ENCODE measurements around the gene ATP2B2. TPM values are rescaled to one million over a fixed set of nuclear protein-coding genes. Genes with fewer than 3 reads are reported as not detected.

ATP2B2 gene
- total RNA-seq, 1 donor from 2014 or later = not detected

DNA sequence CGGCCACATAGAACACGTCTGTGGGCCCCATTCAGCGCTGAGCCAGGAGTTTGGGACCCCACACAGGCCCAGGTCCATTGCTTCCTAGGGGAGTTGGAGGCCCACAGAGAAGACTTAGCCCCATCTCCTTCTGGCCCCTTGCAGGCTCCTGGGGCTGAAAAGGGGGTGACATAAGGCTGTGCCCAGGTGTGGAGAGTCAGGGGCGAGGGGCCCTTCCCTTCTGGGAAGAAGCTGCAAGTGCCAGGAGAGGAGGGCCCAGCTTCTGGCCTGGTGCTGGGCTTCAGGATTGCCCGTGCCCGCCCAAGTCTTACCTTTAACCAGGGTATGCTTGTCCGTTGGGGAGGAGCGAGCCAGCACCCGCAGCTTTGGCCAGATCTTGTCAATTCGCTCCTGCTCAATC lies 155.6 kb downstream of the ATP2B2 start:
- intact Hi-C loops (cut with micrococcal nuclease) = no loop called here

GRCh38 chr3:10348404-10348721 lies 157.0 kb downstream of the ATP2B2 start:
- intact Hi-C loops (cut with micrococcal nuclease) = no loop called here

DNA sequence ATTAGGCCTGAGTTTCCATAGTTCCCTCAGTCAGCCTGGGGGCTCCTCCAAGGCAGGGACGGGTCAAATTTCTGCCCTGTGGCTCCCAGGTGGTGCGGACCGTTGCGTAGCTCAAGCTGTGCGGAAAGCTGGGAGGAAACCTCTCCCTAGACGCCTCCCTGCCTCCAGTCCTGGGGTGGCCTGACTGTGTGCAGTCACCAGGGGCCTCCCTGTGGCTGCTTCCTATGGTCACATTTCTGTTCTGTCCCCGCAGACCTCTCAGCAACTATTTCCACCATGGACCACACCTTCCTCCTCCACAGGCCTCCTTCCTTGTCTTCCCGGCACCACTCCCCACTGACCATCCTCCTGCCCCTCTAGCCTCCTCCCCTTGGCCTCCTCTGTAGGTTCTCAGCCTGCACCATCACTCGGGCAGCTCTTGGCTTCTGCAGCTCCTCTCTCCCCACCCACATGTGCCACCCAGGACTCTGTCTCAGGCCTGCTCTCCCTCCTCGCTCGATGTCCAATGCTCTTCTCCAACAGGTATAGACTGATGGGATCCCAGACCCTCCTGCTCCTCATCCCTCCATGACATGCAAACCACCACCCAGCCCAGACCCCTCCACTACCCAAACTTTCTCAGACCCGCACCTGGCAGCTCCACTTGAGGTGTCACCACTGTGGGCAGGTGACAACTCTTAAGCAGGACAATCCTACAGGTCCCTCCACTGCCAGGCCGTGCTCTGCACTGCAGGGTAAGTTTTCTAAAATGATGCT lies 157.6 kb downstream of the ATP2B2 start:
- intact Hi-C loops (cut with micrococcal nuclease) = no loop called here

DNA sequence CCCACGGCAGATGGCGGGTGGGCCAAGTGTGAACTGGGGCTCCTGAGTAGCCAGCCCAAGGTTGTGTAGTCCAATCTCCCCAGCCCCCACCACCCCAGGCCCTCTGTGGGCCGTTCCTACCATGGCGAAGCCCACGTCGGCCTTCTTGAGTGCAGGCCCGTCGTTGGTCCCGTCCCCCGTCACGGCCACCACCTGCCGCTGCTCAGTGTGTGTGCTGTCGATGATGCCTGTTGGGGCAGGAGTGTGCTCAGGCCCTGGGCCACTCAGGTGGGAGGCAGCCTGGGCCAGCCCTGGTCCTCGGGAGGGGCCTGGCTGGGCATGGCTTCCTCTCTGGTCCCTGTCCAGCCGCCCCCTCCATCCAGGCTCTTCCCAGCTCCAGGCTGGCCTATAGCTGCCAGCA lies 159.5 kb downstream of the ATP2B2 start:
- intact Hi-C loops (cut with micrococcal nuclease) = no loop called here

- intact Hi-C loops (cut with micrococcal nuclease) = loop anchor here (1.0 kb wide), 1 partner anchor 394 kb away; no protein-coding TSS in a partner anchor
Observed at GRCh38 chr3:10344944-10345575, 160.3 kb downstream of the ATP2B2 start.

GRCh38 chr3:10344147-10344943 lies 161.0 kb downstream of the ATP2B2 start:
- intact Hi-C loops (cut with micrococcal nuclease) = loop anchor here (1.0 kb wide), 1 partner anchor 395 kb away; no protein-coding TSS in a partner anchor

- intact Hi-C loops (cut with micrococcal nuclease) = no loop called here
Observed at GRCh38 chr3:10343526-10343925, 161.9 kb downstream of the ATP2B2 start.

DNA sequence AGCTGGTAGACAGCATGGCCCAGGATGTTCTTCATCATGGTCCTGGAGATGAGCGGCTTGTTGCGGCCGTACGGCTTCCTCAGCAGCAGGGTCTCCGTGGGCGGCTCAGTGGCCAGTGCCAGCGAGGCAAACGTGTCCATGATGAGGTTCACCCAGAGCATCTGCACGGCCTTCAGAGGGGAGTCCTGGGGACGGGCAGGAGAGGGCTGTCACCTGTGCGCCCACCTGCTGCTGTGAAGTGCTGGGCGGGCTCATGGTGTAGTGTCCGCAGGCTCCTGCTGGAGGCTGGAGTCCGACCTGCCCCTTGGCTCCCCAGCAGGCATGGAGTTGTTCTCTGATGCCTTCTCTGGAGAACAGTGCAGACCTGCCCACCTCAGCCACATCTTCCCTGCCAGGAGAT lies 162.6 kb downstream of the ATP2B2 start:
- intact Hi-C loops (cut with micrococcal nuclease) = no loop called here

GRCh38 chr3:10341901-10342398 lies 163.4 kb downstream of the ATP2B2 start:
- intact Hi-C loops (cut with micrococcal nuclease) = no loop called here

GRCh38 chr3:10340476-10340875 lies 164.9 kb downstream of the ATP2B2 start:
- intact Hi-C loops (cut with micrococcal nuclease) = no loop called here

DNA sequence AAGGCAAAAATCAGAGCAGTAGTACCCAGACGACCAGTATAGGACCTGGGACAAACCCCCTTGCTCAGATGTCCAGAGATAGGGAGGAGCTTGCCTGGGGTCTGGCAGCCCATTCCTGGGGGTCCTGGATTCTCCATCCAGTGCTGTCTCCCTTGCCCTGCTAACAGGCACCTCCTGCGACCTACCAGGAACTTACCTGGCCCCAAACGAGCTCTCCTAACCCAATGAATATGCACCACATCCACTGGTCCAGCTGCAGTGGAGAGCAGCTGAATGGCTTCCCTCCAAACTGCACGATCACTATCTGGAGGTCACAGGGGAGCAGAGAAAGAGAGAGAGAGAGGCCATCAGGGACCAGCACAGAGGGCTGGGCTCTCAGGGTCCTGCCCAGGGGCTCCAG lies 165.3 kb downstream of the ATP2B2 start:
- intact Hi-C loops (cut with micrococcal nuclease) = no loop called here

DNA sequence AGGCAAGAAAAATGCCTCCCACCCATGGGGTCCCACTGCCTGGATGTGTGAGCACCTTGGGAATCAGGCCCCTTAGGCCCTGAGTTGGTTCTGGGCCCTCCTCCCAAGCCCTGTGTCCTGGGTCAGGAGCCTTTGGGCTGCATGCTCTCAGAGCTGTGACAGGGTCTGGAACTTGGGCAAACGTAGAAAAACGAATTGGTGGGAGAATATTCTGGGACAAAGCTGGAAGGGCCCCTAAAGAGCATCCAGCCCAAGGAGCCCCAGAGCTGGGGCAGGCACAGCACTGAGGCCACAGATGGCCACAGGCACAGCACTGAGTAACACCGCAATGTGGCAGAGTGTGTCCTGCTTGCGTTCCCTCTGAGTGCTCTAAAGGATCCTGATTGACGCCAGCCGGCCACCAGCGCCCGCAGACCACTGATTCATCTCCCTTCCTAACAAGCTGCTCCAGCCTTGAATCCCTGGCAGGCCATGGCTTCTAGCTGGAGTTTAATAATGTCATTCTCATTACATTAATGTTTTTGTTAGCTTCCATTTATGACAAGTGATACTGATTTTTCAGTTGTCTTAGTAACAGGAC lies 165.9 kb downstream of the ATP2B2 start:
- intact Hi-C loops (cut with micrococcal nuclease) = no loop called here

DNA sequence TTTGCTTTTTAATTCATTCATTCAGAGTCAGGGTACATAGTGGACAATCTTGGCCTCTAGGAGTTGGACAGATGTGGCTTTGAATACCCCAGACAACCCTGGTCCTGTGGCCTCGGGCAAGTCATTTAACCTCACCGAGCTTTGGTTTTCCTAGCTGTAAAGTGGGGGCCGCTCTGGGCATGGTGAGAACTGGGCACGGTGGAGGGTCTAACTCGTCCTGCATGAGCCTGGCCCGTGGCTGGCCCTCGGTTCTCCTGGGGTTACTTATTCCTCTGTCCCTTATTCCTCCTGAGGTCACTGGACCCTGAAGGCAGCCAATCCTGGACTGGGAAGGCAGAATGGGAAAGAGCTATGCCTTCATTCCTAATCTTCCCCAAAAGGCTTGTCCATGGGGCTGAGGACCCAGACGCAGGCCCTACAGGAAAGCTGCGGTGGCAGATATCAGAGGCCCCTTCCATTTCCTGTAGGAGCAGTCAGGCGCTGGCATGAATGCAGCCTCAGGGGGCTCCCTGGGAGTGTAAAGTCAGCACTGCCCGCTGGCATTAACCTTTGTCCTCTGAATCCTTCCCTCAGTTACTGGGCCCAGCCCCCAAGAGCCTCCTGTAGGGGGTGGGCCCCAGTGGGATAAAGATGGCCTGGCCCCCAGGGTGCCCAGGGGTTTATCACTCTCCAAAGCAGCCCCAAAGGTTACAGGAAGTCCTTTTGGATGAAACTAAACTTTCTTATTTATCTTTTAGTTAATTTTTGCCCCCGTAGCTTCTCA lies 166.6 kb downstream of the ATP2B2 start:
- intact Hi-C loops (cut with micrococcal nuclease) = no loop called here

GRCh38 chr3:10338164-10338470 lies 167.3 kb downstream of the ATP2B2 start:
- intact Hi-C loops (cut with micrococcal nuclease) = no loop called here

DNA sequence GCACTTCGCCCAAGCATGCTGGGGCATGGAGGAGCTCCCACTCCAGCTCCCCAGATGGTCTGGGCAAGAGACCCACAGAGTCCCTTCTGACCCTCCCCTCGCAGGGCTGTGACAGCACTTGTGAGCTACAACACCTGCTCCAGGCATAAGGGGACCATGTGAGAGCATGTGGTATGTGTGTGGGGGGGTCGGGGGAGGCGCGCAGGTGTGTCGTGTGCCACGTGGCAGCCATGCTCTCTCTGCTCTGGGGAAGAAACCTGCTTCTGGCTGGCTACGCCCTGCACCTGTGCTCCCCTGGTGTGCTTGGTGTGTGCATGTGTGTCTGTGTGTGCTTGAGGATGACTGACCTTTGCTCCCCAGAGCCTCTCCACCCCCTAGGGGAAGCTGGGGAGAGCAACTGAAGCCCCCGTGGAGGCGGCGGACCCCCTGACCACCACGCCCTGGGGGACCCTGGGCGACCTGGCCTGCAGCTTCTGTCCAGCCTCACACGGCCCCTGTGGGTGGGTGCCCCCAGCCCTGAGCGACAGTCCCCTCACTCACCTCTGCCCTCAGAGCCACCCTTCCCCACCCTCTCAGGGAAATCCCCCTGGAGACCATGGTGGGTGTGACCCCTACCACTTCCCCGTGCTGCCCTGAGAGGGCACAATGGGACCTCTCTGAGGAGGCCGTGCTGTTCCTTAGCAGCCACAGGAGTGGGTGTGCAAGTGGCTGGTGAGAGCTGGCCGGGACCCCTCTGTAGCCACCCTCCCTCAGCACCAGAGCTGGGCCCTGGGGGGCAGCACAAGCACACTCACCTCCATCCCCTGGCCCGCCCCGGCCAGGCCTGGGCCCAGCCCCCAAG lies 167.8 kb downstream of the ATP2B2 start:
- intact Hi-C loops (cut with micrococcal nuclease) = no loop called here

DNA sequence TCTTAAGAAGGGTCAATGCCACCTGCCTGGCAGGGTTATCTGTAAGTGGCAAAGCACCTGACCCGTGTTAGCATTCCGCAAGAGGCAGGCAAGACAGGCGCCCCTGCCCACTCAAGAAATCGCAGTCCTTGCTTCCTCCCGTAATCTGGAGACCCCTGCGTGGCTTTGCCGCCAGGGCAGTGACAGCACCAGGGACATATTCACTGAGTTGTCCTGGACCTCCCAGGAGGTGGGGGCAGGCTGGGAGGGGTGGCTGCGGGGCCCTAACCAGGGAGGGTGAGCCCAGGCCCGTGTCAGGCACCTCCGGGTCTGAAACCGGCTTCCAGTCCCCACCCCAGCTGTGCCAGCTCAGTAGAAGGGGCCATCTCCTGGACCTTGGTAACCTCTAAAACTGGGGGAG lies 168.6 kb downstream of the ATP2B2 start:
- intact Hi-C loops (cut with micrococcal nuclease) = no loop called here

DNA sequence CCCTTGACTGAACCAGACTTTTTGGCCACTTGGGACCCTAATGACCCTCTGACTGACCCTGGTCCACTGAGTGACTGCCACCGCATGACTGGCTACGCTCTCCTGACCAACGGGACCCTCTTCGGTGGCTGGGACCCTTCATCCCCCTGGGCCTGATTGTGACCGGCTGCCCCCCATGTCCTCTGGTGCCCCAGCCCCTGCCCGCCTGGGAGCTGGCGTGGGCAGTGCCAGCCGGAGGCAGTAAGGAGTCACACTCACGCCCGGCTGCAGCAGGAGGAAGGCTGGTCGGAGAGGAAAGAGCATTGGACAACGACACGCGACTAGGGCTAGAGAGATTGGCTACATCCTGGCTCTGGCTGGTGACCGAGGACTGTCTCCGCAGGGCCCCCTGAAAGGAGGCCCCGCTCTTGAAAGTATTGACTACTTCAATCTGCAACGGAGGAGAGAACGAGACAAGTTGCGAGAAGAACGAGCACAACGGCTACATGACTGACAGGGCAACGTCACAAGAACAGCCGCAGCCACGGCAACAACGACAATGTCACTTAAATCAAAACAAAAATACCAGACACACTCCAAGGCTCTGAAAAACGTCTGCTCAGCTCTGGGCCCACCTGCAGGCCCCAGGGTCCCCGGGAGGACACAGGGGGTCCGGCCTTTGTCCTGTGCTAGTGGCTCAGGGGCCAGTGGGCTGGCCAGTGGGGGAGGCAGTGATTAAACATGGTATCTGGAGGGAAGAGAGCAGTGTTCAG lies 169.3 kb downstream of the ATP2B2 start:
- intact Hi-C loops (cut with micrococcal nuclease) = no loop called here

DNA sequence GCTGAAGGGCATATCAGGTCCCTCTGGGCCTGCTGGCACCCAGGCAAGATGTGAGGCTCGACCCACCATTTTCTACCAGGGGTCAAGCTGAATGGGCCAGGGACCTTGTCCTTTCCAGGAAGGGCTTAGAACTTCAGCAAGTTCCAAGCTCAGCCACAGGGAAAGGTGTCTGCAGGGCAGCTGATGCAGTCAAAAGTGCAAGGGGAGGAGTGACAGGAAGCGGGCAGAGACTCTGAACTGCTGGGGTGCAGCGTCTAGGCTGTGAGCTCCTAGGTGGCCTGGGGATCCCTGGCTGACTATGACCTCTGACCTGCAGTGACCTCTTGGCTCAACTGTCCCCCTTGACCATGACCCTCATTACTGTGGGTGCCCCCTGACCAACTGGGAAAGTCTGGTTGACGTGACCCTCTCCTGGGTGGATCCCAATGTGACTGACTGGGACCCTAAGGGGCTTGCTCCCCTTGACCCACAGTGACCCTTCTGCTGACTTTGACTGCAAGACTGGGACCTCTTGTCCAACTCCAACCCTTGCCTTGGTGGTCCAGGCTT lies 170.1 kb downstream of the ATP2B2 start:
- intact Hi-C loops (cut with micrococcal nuclease) = no loop called here

GRCh38 chr3:10334459-10334858 lies 170.9 kb downstream of the ATP2B2 start:
- intact Hi-C loops (cut with micrococcal nuclease) = no loop called here

Measured in T-helper 2 cell treated with Interferon-gamma antibody and Interleukin-4, amounts not matched to agents 100 ng/mL and 5 ng/mL, for 36 hours (primary cell).